ENCODE results near the gene CLGN.
A peak's percentile ranks its signal among the peaks of the same experiment; 100 is the strongest.
"Not testable (repeated sequence)": the region's sequence is repeated elsewhere in the genome, so short reads cannot be mapped to it uniquely, and the experiment has no call there.

The CLGN gene

DNA sequence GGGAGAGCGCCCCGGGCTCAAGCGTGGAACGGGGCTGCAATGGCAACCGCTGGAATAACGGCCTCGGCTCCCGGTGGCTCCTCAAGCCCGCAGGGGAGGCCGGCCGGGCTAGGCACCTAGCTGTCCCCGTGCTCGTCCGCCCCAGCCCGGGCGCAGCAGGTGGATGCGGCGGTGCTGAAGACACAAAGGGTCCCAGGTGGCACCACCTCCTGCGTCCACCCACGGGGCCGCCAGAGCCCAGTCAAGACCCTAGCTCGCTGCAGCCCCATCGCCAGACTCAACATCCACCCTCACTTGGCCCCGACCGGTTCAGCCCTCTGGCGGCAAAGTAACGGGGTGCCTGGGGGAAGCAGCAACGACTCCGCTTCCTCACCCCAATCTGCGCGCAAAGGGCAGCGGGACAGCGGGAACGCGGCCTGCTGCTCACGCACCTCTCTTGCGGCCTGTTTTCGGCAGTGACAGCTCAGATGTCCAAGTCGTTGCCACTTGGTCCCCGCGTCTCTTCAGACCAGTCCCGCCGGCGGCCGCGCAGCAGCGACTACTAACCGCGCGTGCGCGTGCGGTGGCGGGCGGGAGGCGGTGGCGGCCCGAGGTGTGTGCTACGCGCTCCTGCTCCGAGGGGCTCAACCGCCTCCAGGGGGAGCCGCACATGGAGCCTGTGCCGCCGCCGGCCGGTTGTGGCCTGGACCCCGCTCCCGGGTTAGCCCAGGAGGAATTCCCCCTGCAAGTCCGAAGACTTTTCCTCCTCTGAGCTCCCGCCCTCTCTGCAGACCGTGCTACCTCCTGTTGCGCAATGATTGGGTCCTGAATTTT lies at the start of gene CLGN:
Gene CLGN, minus strand, starts transcription at position 543 of the 813 bp plus-strand sequence. CDS start 14,570 bp downstream, outside the sequence.
- in situ Hi-C loops (cut with MboI; ENCODE audit: low pct_unique_long_range_greater_than_20kb, low sequenced_read_pairs), result no loop called here
- peak; percentile 88 for DNase-seq

- in situ Hi-C loops (cut with MboI; ENCODE audit: low pct_unique_long_range_greater_than_20kb, low sequenced_read_pairs), result no loop called here
- DNase-seq, result no peak
Observed at GRCh38 chr4:140472156-140472555, 44.7 kb upstream of the CLGN start.

DNA sequence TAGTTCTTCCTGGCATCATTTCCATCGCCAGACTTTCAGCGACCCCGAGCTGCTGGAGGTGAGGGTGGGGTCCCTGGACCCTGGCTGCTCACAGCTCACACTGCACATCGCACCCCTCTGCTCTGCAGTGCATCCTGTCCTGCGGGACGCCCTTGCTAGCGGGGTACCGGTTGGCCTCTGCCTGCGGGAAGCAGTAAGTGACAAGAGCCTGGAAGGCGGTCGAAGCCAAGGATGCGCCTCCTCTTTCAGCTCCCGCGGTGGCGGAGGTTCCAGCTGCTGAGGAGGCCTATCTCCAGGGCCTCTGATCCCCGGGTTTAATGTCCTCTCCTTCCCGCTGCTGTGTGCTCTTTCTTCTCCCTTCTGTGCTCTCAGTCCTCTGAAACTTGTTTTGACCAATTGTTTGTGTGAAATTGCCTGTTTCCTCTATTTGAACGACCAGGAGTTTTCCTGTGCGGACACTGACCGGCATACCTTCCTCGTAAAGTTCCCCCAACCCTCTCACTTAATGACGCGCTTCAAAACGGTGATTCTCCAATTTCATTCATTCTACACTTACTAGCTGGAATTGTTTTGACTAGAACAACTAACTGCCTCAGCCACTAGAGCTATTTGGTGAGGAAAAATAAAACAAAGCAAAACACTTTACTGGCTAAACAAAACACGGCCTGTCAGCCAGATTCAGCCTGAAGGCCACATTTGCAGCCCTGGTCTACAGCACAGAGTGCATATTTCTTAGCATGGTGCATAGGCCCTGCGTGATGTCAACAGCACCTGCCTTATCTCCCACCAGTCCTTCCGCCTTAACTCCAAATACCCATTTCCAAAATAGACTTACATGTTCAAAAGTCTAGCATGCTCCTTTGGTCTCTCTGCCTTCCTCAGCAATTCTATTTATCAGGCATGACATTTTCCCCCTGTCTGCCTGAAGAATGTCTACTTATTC lies 42.6 kb upstream of the CLGN start:
- DNase-seq, result no peak
- in situ Hi-C loops (cut with MboI; ENCODE audit: low pct_unique_long_range_greater_than_20kb, low sequenced_read_pairs), result no loop called here

GRCh38 chr4:140466146-140466545 lies 38.7 kb upstream of the CLGN start:
- in situ Hi-C loops (cut with MboI; ENCODE audit: low pct_unique_long_range_greater_than_20kb, low sequenced_read_pairs), result no loop called here
- DNase-seq, result no peak

- no peak for DNase-seq
- in situ Hi-C loops (cut with MboI; ENCODE audit: low pct_unique_long_range_greater_than_20kb, low sequenced_read_pairs), result no loop called here
Observed at GRCh38 chr4:140463614-140464013, 36.2 kb upstream of the CLGN start.

- DNase-seq, result no peak
- in situ Hi-C loops (cut with MboI; ENCODE audit: low pct_unique_long_range_greater_than_20kb, low sequenced_read_pairs), result no loop called here
Observed at GRCh38 chr4:140463182-140463581, 35.7 kb upstream of the CLGN start.

DNA sequence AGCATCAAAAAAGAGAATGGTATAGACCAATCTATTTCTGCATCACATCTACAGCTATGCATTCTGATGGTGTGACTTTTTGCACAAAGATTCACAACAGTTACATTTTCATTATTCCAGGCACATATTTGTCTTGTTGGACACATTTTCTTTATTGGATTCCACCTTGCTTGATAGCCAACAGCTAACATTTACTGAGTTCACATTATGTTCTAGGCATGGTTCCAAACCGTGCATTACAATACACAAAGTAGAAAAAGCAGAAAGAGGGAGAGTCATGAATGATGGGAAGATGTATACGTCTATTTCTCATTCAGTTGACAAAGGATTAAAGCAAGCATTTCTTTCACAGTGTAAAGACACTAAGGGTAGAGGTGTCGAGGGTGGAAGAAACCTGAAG lies 22.9 kb upstream of the CLGN start:
- DNase-seq, result no peak
- in situ Hi-C loops (cut with MboI; ENCODE audit: low pct_unique_long_range_greater_than_20kb, low sequenced_read_pairs), result no loop called here

- DNase-seq, result no peak
- in situ Hi-C loops (cut with MboI; ENCODE audit: low pct_unique_long_range_greater_than_20kb, low sequenced_read_pairs), result no loop called here
Observed at GRCh38 chr4:140448830-140449229, 21.4 kb upstream of the CLGN start.

DNA sequence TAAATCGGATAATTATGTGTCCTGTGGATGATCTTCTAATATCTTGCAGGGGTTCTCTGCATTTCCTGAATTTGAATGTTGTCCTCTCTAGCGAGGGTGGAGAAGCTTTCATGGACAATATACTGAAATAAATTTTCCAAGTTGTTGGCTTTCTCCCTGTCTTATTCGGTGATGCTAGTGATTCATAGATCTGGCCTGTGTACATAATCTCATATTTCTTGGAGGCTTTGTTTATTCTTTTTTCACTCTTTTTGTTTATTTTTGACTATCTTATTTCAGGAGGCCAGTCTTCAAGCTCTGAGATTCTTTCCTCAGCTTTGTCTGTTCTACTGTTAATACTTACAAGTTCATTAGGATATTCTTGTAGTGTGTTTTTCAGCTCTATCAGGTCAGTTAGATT lies 20.7 kb upstream of the CLGN start:
- in situ Hi-C loops (cut with MboI; ENCODE audit: low pct_unique_long_range_greater_than_20kb, low sequenced_read_pairs), result no loop called here
- no peak for DNase-seq

- DNase-seq; in situ Hi-C loops (cut with MboI; ENCODE audit: low pct_unique_long_range_greater_than_20kb, low sequenced_read_pairs): not testable (repeated sequence)
Observed at GRCh38 chr4:140444347-140444746, 16.9 kb upstream of the CLGN start.

DNA sequence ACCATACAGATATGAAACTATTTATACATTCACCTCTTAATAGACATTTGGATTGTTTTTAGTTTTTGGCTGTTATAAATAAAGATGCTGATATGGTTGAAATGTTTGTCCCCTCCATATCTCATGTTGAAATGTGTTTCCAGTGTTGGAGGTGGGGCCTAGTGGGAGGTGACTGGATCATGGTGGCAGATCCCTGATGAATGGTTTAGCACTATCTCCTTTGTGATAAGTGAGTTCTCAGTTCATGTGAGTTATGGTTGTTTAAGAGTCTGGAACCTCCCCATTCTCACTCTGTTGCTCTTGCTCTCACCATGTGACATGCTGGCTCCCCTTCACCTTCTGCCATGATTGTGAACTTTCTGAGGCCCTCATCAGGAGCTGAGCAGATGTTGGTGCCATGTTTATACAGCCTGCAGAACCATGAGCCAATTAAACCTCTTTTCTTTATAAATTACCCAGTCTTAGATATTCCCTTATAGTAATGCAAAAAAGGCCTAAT lies 12.2 kb upstream of the CLGN start:
- no peak for DNase-seq
- in situ Hi-C loops (cut with MboI; ENCODE audit: low pct_unique_long_range_greater_than_20kb, low sequenced_read_pairs), result no loop called here

GRCh38 chr4:140427919-140428471 lies 547 bp upstream of the CLGN start:
- in situ Hi-C loops (cut with MboI; ENCODE audit: low pct_unique_long_range_greater_than_20kb, low sequenced_read_pairs), result no loop called here

GRCh38 chr4:140426610-140427105 lies 790 bp downstream of the CLGN start:
- in situ Hi-C loops (cut with MboI; ENCODE audit: low pct_unique_long_range_greater_than_20kb, low sequenced_read_pairs), result no loop called here
- DNase-seq, result peak; percentile 65

More at GRCh38 chr4:140427919-140428471, 547 bp upstream of the CLGN start:
- DNase-seq, result no peak

GRCh38 chr4:140423106-140423505 lies 4.3 kb downstream of the CLGN start:
- in situ Hi-C loops (cut with MboI; ENCODE audit: low pct_unique_long_range_greater_than_20kb, low sequenced_read_pairs), result no loop called here
- DNase-seq, result no peak

DNA sequence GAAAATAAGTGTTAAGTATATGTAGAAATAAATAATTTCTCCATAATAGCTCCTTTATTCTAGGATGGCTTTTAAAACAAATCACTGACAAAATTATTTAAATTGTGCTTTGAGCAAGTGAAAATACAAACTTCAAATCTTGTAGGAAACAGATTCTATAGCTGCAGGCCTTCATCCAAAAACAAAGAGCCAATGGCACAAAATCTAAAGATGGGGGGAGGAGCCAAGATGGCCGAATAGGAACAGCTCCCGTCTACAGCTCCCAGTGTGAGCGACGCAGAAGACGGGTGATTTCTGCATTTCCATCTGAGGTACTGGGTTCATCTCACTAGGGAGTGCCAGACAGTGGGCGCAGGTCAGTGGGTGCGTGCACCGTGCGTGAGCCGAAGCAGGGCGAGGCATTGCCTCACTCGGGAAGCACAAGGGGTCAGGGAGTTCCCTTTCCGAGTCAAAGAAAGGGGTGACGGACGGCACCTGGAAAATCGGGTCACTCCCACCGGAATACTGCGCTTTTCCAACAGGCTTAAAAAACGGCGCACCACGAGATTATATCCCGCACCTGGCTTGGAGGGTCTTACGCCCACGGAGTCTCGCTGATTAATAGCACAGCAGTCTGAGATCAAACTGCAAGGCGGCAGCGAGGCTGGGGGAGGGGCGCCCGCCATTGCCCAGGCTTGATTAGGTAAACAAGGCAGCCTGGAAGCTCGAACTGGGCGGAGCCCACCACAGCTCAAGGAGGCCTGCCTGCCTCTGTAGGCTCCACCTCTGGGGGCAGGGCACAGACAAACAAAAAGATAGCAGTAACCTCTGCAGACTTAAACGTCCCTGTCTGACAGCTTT lies 14.1 kb downstream of the CLGN start:
- DNase-seq; in situ Hi-C loops (cut with MboI; ENCODE audit: low pct_unique_long_range_greater_than_20kb, low sequenced_read_pairs): not testable (repeated sequence)

DNA sequence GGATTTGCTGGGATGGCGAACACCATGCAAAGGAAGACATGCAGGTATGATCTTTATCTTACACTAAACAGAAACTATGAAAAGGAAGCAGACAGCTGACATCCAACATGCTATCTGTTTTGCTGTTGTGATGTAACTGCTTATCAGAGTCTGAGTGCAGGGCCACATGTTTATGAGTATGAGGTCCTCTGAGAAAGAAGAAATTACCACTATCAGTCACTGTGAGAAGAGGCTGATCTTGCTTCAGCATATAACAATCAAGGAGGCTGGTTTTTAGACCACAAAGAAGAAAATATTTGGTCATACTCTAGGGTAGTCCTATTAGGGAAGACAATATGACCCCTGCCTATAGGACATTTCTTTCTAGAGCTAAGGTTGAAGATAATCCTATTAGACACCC lies 18.5 kb downstream of the CLGN start:
- no peak for DNase-seq
- in situ Hi-C loops (cut with MboI; ENCODE audit: low pct_unique_long_range_greater_than_20kb, low sequenced_read_pairs), result no loop called here

DNA sequence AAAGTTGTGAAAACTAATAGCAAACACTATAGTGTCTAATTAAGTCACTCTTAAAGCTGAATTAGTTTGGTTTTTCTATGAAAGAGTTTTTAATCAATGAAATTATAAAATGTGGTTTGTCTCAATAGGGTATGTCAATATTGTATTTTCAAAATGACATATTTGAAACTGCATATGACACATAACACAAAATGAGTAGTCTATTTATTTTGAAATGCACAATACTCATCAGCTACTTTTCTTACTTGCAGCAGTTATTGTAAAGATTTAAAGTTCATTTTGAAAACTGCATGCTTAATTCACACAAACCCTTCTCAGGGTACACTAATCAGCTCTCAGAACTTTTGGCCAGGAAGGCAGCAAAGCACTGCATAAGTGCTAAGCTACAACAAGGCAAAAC lies 21.2 kb downstream of the CLGN start:
- DNase-seq, result no peak

GRCh38 chr4:140400111-140400510 lies 27.3 kb downstream of the CLGN start:
- in situ Hi-C loops (cut with MboI; ENCODE audit: low pct_unique_long_range_greater_than_20kb, low sequenced_read_pairs), result no loop called here
- no peak for DNase-seq

More for the DNA sequence above, 21.2 kb downstream of the CLGN start:
- in situ Hi-C loops (cut with MboI; ENCODE audit: low pct_unique_long_range_greater_than_20kb, low sequenced_read_pairs), result no loop called here

DNA sequence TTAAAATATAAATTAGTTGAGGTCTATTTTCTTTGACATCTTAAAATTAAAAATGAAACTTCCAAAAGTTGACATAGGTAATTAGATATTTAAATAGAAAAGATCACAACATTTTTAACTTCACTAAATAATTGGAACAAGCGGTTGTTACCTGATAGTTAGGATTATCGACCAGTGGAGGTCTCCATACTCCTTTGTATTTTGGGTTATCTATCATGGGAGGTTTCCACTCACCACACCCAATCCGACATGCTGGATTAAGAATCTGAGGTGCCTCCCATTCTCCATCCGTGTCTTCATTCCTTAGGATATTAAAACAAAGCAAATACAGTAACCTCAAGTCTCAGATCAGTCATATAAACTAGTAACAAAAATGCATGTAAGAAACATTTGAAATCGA lies 31.8 kb downstream of the CLGN start:
- DNase-seq, result no peak
- in situ Hi-C loops (cut with MboI; ENCODE audit: low pct_unique_long_range_greater_than_20kb, low sequenced_read_pairs), result no loop called here

Measured in KBM-7 (cell line).